H9 (cell line): Measurements from ENCODE around the gene NKX3-2. TPM values are rescaled to one million over a fixed set of nuclear protein-coding genes. Genes with fewer than 3 reads are reported as not detected.
A peak's percentile ranks its signal among the peaks of the same experiment; 100 is the strongest.

ENCODE experiments used
- DNase-seq: peaks from one replicate; pipeline ENCODE4 v3.0.0-alpha.2; 2017
- H2AFZ ChIP-seq: one replicate; pipeline ENCODE4 v1.6.1; 2013; ENCODE audit warnings: mild to moderate bottlenecking, low read length, control low read depth, moderate library complexity
- H2AK5ac ChIP-seq: 2 replicates; pipeline ENCODE4 v1.6.1; 2013; ENCODE audit warnings: low read length, control low read depth, mixed read lengths; ENCODE audit not compliant: insufficient read length
- H2BK120ac ChIP-seq: one replicate; pipeline ENCODE4 v1.6.1; 2013; ENCODE audit warnings: low read depth, mild to moderate bottlenecking, low read length, control low read depth, inconsistent platforms; ENCODE audit not compliant: poor library complexity, severe bottlenecking
- H2BK12ac ChIP-seq: 2 replicates; pipeline ENCODE4 v1.6.1; 2013; ENCODE audit warnings: low read length, control low read depth, mixed read lengths, low read depth; ENCODE audit not compliant: insufficient read length
- H2BK15ac ChIP-seq: 2 replicates; pipeline ENCODE4 v1.6.1; 2013; ENCODE audit warnings: low read depth, low read length, control low read depth
- H2BK20ac ChIP-seq: one replicate; pipeline ENCODE4 v1.6.1; 2013; ENCODE audit warnings: low read depth, mild to moderate bottlenecking, low read length, control low read depth, inconsistent platforms; ENCODE audit not compliant: poor library complexity, severe bottlenecking
- H2BK5ac ChIP-seq: 2 replicates; pipeline ENCODE4 v1.6.1; 2013; ENCODE audit warnings: low read length, control low read depth, mixed read lengths; ENCODE audit not compliant: insufficient read length
- H3K14ac ChIP-seq: 2 replicates; pipeline ENCODE4 v1.6.1; 2013; ENCODE audit warnings: low read length, control low read depth; ENCODE audit not compliant: insufficient read depth
- H3K18ac ChIP-seq: 2 replicates; pipeline ENCODE4 v1.6.1; 2013; ENCODE audit warnings: low read depth, mild to moderate bottlenecking, mixed read lengths, low read length, control low read depth; ENCODE audit not compliant: insufficient read length
- H3K23ac ChIP-seq: 2 replicates; pipeline ENCODE4 v1.6.1; 2013; ENCODE audit warnings: low read length, control low read depth, mixed read lengths, low read depth; ENCODE audit not compliant: insufficient read length
- H3K23me2 ChIP-seq: 2 replicates; pipeline ENCODE4 v1.6.1; 2013; ENCODE audit warnings: low read depth, mild to moderate bottlenecking, mixed read lengths, low read length, control low read depth; ENCODE audit not compliant: insufficient read length, poor library complexity, severe bottlenecking
- H3K27ac ChIP-seq: 2 replicates; pipeline ENCODE4 v1.5.1; 2013; ENCODE audit warnings: low read length, control low read depth, mixed read lengths, low read depth; ENCODE audit not compliant: insufficient read length
- H3K27me3 ChIP-seq: 2 replicates; pipeline ENCODE4 v1.6.1; 2013; ENCODE audit warnings: low read length, control low read depth, inconsistent platforms; ENCODE audit not compliant: insufficient read depth
- H3K4ac ChIP-seq: 2 replicates; pipeline ENCODE4 v1.6.1; 2013; ENCODE audit warnings: low read depth, mild to moderate bottlenecking, control low read depth, inconsistent platforms, low read length, moderate library complexity
- H3K4me1 ChIP-seq: 2 replicates; pipeline ENCODE4 v1.6.1; 2013; ENCODE audit warnings: low read length, control low read depth, inconsistent platforms; ENCODE audit not compliant: insufficient read depth
- H3K4me2 ChIP-seq: 2 replicates; pipeline ENCODE4 v1.6.1; 2013; ENCODE audit warnings: low read length, control low read depth, mixed read lengths; ENCODE audit not compliant: insufficient read length, insufficient read depth
- H3K56ac ChIP-seq: 2 replicates; pipeline ENCODE4 v1.6.1; 2013; ENCODE audit warnings: low read depth, mild to moderate bottlenecking, mixed read lengths, low read length, control low read depth; ENCODE audit not compliant: insufficient read length
- H3K79me1 ChIP-seq: 2 replicates; pipeline ENCODE4 v1.6.1; 2013; ENCODE audit warnings: low read depth, mild to moderate bottlenecking, moderate library complexity, low read length, control low read depth, inconsistent platforms; ENCODE audit not compliant: insufficient read depth, poor library complexity, severe bottlenecking
- H3K79me2 ChIP-seq: 2 replicates; pipeline ENCODE4 v1.6.1; 2013; ENCODE audit warnings: low read length, control low read depth, inconsistent platforms; ENCODE audit not compliant: insufficient read depth
- H3K9ac ChIP-seq: 2 replicates; pipeline ENCODE4 v1.6.1; 2013; ENCODE audit warnings: low read length, control low read depth, mixed read lengths; ENCODE audit not compliant: insufficient read length; ENCODE audit errors: extremely low read depth
- H3K9me3 ChIP-seq: one replicate; pipeline ENCODE4 v1.6.1; 2013; ENCODE audit warnings: low read depth, low read length, inconsistent platforms; ENCODE audit not compliant: control insufficient read depth
- H3T11ph ChIP-seq: one replicate; pipeline ENCODE4 v1.6.1; 2013; ENCODE audit warnings: mild to moderate bottlenecking, low read length, control low read depth, inconsistent platforms
- H4K20me1 ChIP-seq: one replicate; pipeline ENCODE4 v1.6.1; 2013; ENCODE audit not compliant: control insufficient read depth, insufficient read length, insufficient read depth
- H4K5ac ChIP-seq: 2 replicates; pipeline ENCODE4 v1.6.1; 2013; ENCODE audit warnings: low read depth, mild to moderate bottlenecking, mixed read lengths, low read length, control low read depth; ENCODE audit not compliant: insufficient read length
- H4K8ac ChIP-seq: replicated peaks from 2 replicates; pipeline ENCODE4 v1.6.1; 2013; ENCODE audit warnings: low read length, control low read depth, mixed read lengths, low read depth; ENCODE audit not compliant: insufficient read length
- H4K91ac ChIP-seq: 2 replicates; pipeline ENCODE4 v1.6.1; 2013; ENCODE audit warnings: low read depth, mild to moderate bottlenecking, moderate library complexity, mixed read lengths, low read length, control low read depth; ENCODE audit not compliant: insufficient read length
- H3K27ac Mint-ChIP-seq, 3 experiments: 2 replicates in 2 of 3; 3 replicates in 1 of 3; pipeline ENCODE4 v1.8.0; 2020 to 2021; ENCODE audit warnings: mixed read lengths in 3 of 3, mild to moderate bottlenecking in 1 of 3, moderate library complexity in 1 of 3
- H3K27me3 Mint-ChIP-seq: 2 replicates; pipeline ENCODE4 v1.8.0; 2021; ENCODE audit warnings: low read depth, mild to moderate bottlenecking, moderate library complexity, mixed read lengths
- H3K36me3 Mint-ChIP-seq, 3 experiments: 2 replicates in 2 of 3; 3 replicates in 1 of 3; pipeline ENCODE4 v1.8.0; 2020 to 2021; ENCODE audit warnings: low read depth in 3 of 3, mixed read lengths in 3 of 3; ENCODE audit not compliant: insufficient read depth in 1 of 3
- H3K4me1 Mint-ChIP-seq, 2 experiments: 2 replicates each; pipeline ENCODE4 v1.8.0; 2020; ENCODE audit warnings: mixed read lengths in 2 of 2
- H3K4me3 Mint-ChIP-seq, 2 experiments: 2 replicates in 1 of 2; 3 replicates in 1 of 2; pipeline ENCODE4 v1.8.0; 2020 to 2021; ENCODE audit warnings: mild to moderate bottlenecking in 2 of 2, mixed read lengths in 2 of 2, moderate library complexity in 1 of 2
- H3K9me3 Mint-ChIP-seq, 2 experiments: 2 replicates in 1 of 2; 3 replicates in 1 of 2; pipeline ENCODE4 v1.8.0; 2020; ENCODE audit warnings: mild to moderate bottlenecking in 2 of 2, mixed read lengths in 2 of 2, moderate library complexity in 1 of 2
- CTCF ChIP-seq: fragments of 200-600 bp; sonication (generic); conservative IDR thresholded peaks from 3 replicates; pipeline ENCODE4 v1.8.0; 2021; ENCODE audit warnings: antibody characterized with exemption, mild to moderate bottlenecking
- WGBS: extraction: QIAGEN DNeasy Blood & Tissue Kit; methylation state at CpG from one replicate; pipeline ENCODE4 v1.1.7; 2013; ENCODE audit warnings: missing lambda C conversion rate, low lambda C conversion rate, mixed read lengths; ENCODE audit not compliant: insufficient read length; ENCODE audit errors: extremely low coverage; 5-methylcytosine and 5-hydroxymethylcytosine counted together
- total RNA-seq: library from RNA; stranded (reverse); gene quantifications from 2 replicates; pipeline ENCODE4 v1.2.1, GENCODE V29; 2021

NKX3-2 gene
- total RNA-seq, 1 experiment from 2014 or later = 1.9 TPM

GRCh38 chr4:13543032-13543838, 1.1 kb downstream of the NKX3-2 start:
- Histone ChIP-seq H2AK5ac (no peak overlapping the region), H2BK12ac (no peak overlapping the region), H3K23ac (no peak overlapping the region), H3K27ac (no peak overlapping the region), H2BK15ac (no peak overlapping the region), H2AFZ (no peak overlapping the region), H3K56ac (no peak overlapping the region), H4K8ac (no peak overlapping the region), H2BK5ac (no peak overlapping the region), H3K4me1 (no peaks in the 10 kb centered on the region), H3K9me3 (no peaks in the 10 kb centered on the region), H4K5ac (no peak overlapping the region), H3K79me1 (no peaks in the 10 kb centered on the region), H3K4me2 (peak overlapping the region; percentile 60), H3K14ac (no peak overlapping the region; the same call in 1 of the 2 replicates), H2BK20ac (no peak overlapping the region), H3K4ac (no peak overlapping the region), H3K18ac (no peak overlapping the region), H4K20me1 (peaks cover 3% of the 10 kb centered on the region), H4K91ac (no peak overlapping the region), H3T11ph (no peak overlapping the region), H3K27me3 (peaks cover 77% of the 10 kb centered on the region), H3K23me2 (peaks cover 25% of the 10 kb centered on the region), H2BK120ac (no peak overlapping the region), H3K79me2 (no peaks in the 10 kb centered on the region), H3K9ac (no peak overlapping the region)
- Mint-ChIP-seq H3K27me3 (peaks cover 93% of the 10 kb centered on the region), H3K27ac (no peak overlapping the region), H3K4me1 (peaks cover 38 to 46% of the 10 kb centered on the region in 2 experiments), H3K4me3 (peak overlapping the region; percentile 73 to 93), H3K36me3 (no peaks in the 10 kb centered on the region; a peak in 1 of 7 replicates), H3K9me3 (peaks cover 8 to 10% of the 10 kb centered on the region in 2 experiments; a peak in 4 of 5 replicates)
- TF ChIP-seq CTCF = no peak
- no peak for DNase-seq
- no CpG with 5 or more reads among the region's 30 CpGs for WGBS
